DND-41 (cell line): ENCODE measurements around the gene NOL9.

Source experiments
- ATAC-seq: fragments of 200-7000 bp; cut with Tn5 transposase; 3 replicates; pipeline ENCODE4 v1.9.1; 2021; ENCODE audit warnings: low read depth; ENCODE audit not compliant: insufficient read depth
- DNase-seq: peaks from one replicate; pipeline ENCODE4 v3.0.0-alpha.2; 2020
- H2AFZ ChIP-seq: 2 replicates; pipeline ENCODE4 v1.6.0; 2012; ENCODE audit warnings: low read depth, low read length
- H3K27ac ChIP-seq: 2 replicates; pipeline ENCODE4 v1.5.1; 2012; ENCODE audit warnings: low read length, inconsistent platforms
- H3K27me3 ChIP-seq: fragments of 200-600 bp; sonication (generic); 2 replicates; pipeline ENCODE4 v1.6.0; 2012; ENCODE audit warnings: low read length, mild to moderate bottlenecking, inconsistent platforms; ENCODE audit not compliant: insufficient read depth, poor library complexity
- H3K36me3 ChIP-seq: 2 replicates; pipeline ENCODE4 v1.5.1; 2012; ENCODE audit warnings: low read length, inconsistent platforms; ENCODE audit not compliant: insufficient read depth
- H3K4me1 ChIP-seq: 2 replicates; pipeline ENCODE4 v1.5.1; 2012; ENCODE audit warnings: mild to moderate bottlenecking, low read length; ENCODE audit not compliant: insufficient read depth
- H3K4me2 ChIP-seq: 2 replicates; pipeline ENCODE4 v1.6.0; 2012; ENCODE audit warnings: mild to moderate bottlenecking, moderate library complexity, low read length, inconsistent platforms; ENCODE audit not compliant: insufficient read depth
- H3K4me3 ChIP-seq, 2 experiments: fragments of 200-600 bp in 1 of 2; shearing (Covaris generic) in 1 of 2; 2 replicates each; pipeline ENCODE4 v1.5.1; 2012 to 2016; ENCODE audit warnings: inconsistent platforms in 2 of 2, low read length in 2 of 2, mild to moderate bottlenecking in 2 of 2, low read depth in 1 of 2, moderate library complexity in 1 of 2
- H3K79me2 ChIP-seq: 2 replicates; pipeline ENCODE4 v1.6.0; 2012; ENCODE audit warnings: low read length, inconsistent platforms; ENCODE audit not compliant: insufficient read depth
- H3K9ac ChIP-seq: 2 replicates; pipeline ENCODE4 v1.6.0; 2012; ENCODE audit warnings: low read depth, mild to moderate bottlenecking, inconsistent platforms, low read length, moderate library complexity
- H3K9me3 ChIP-seq: 2 replicates; pipeline ENCODE4 v1.5.1; 2012; ENCODE audit warnings: low read length, moderate library complexity, mild to moderate bottlenecking, inconsistent platforms; ENCODE audit not compliant: insufficient read depth, severe bottlenecking
- H4K20me1 ChIP-seq: 2 replicates; pipeline ENCODE4 v1.6.0; 2012; ENCODE audit warnings: low read length; ENCODE audit not compliant: insufficient read depth
- CTCF ChIP-seq: IDR thresholded peaks from 2 replicates; pipeline ENCODE4 v1.5.1; 2012; ENCODE audit warnings: borderline replicate concordance, low read length, moderate library complexity, mild to moderate bottlenecking; ENCODE audit not compliant: poor library complexity, severe bottlenecking; ENCODE audit errors: extremely low read depth
- EZH2 ChIP-seq: IDR thresholded peaks from 3 replicates; pipeline ENCODE4 v1.6.1; 2012; ENCODE audit warnings: borderline replicate concordance, low read depth, mild to moderate bottlenecking, moderate library complexity, low read length, inconsistent platforms; ENCODE audit not compliant: severe bottlenecking

The NOL9 gene

GRCh38 chr1:6486433-6487011, 67.8 kb downstream of the NOL9 start:
- Histone ChIP-seq H3K4me1 (peaks cover 27% of the 10 kb centered on the region), H3K9ac (no peak overlapping the region), H3K27ac (no peak overlapping the region), H3K9me3 (no peaks in the 10 kb centered on the region), H3K79me2 (no peaks in the 10 kb centered on the region), H3K27me3 (no peaks in the 10 kb centered on the region), H3K4me2 (0 out of 2 replicates have a peak overlapping the region, but pooled peaks have one; percentile 1), H3K4me3 (no peak overlapping the region), H3K36me3 (no peaks in the 10 kb centered on the region), H2AFZ (0 out of 2 replicates have a peak overlapping the region, but pooled peaks have one; percentile 51), H4K20me1 (peaks cover 5% of the 10 kb centered on the region; the same call in 1 of the 2 replicates)
- peak; percentile 93 for TF ChIP-seq CTCF
- TF ChIP-seq EZH2 = no peak
- ATAC-seq = peak; percentile 71
- DNase-seq = peak; percentile 84

GRCh38 chr1:6485168-6486101, 68.9 kb downstream of the NOL9 start:
- Histone ChIP-seq H3K27ac (no peak overlapping the region), H3K9ac (no peak overlapping the region), H3K4me1 (peaks cover 18% of the 10 kb centered on the region), H3K36me3 (no peaks in the 10 kb centered on the region), H2AFZ (no peak overlapping the region), H4K20me1 (peaks cover 5% of the 10 kb centered on the region; the same call in 1 of the 2 replicates), H3K9me3 (no peaks in the 10 kb centered on the region), H3K4me3 (no peak overlapping the region), H3K4me2 (no peak overlapping the region), H3K27me3 (no peaks in the 10 kb centered on the region), H3K79me2 (no peaks in the 10 kb centered on the region)
- no peak for ATAC-seq
- no peak for DNase-seq
- no peak for TF ChIP-seq CTCF

GRCh38 chr1:6484826-6485167, 69.5 kb downstream of the NOL9 start:
- Histone ChIP-seq H3K9me3 (no peaks in the 10 kb centered on the region), H3K27me3 (no peaks in the 10 kb centered on the region), H3K4me3 (no peak overlapping the region), H3K4me2 (no peak overlapping the region), H3K9ac (no peak overlapping the region), H2AFZ (no peak overlapping the region), H3K4me1 (peaks cover 13% of the 10 kb centered on the region), H3K27ac (no peak overlapping the region), H4K20me1 (peaks cover 5% of the 10 kb centered on the region; the same call in 1 of the 2 replicates), H3K36me3 (no peaks in the 10 kb centered on the region), H3K79me2 (no peaks in the 10 kb centered on the region)
- DNase-seq (no peak), ATAC-seq (no peak)
- no peak for TF ChIP-seq EZH2
- TF ChIP-seq CTCF = no peak
